LNCAP (cell line): ENCODE measurements around the gene HAP1.

Experiments used
- CTCF ChIP-seq: fragments of 450-650 bp; IDR thresholded peaks from 2 replicates; pipeline ENCODE4 v1.5.1; 2017; ENCODE audit warnings: mild to moderate bottlenecking

HAP1 gene

GRCh38 chr17:41738801-41739112, 4.3 kb upstream of the HAP1 start:
- no peak for TF ChIP-seq CTCF

GRCh38 chr17:41738077-41738800, 3.8 kb upstream of the HAP1 start:
- TF ChIP-seq CTCF = peak; percentile 94

GRCh38 chr17:41737680-41738023, 3.2 kb upstream of the HAP1 start:
- TF ChIP-seq CTCF = no peak

GRCh38 chr17:41736983-41737679, 2.7 kb upstream of the HAP1 start:
- TF ChIP-seq CTCF = no peak

GRCh38 chr17:41735744-41736143, 1.3 kb upstream of the HAP1 start:
- no peak for TF ChIP-seq CTCF

- TF ChIP-seq CTCF = no peak
These were observed 488 bp upstream of the HAP1 start for GRCh38 chr17:41734949-41735313.

- TF ChIP-seq CTCF = no peak
These were observed 900 bp downstream of the HAP1 start for GRCh38 chr17:41733348-41734138.
